ENCODE measurements around the gene RSPO4.

DNA sequence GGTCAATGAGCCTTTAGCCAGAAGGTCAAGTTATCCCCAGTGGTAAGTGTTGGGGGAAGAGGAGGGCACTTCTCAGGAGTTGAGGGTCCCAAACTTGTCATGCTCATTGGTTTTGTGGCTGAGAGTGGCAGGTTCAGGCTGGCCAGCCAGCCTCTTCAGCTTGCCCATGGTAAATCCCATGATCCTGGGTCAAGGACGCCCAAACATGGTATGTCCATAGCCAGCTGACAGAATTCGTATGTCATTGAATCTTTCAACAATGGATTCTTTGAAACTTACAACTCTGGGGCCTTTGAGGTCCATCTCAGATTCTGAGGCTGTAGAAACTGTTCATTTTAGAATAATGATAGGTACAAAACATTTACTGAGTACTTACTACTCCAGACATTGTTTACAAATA is 36.1 kb upstream of the RSPO4 start:
- TF ChIP-seq, protein P1, sequence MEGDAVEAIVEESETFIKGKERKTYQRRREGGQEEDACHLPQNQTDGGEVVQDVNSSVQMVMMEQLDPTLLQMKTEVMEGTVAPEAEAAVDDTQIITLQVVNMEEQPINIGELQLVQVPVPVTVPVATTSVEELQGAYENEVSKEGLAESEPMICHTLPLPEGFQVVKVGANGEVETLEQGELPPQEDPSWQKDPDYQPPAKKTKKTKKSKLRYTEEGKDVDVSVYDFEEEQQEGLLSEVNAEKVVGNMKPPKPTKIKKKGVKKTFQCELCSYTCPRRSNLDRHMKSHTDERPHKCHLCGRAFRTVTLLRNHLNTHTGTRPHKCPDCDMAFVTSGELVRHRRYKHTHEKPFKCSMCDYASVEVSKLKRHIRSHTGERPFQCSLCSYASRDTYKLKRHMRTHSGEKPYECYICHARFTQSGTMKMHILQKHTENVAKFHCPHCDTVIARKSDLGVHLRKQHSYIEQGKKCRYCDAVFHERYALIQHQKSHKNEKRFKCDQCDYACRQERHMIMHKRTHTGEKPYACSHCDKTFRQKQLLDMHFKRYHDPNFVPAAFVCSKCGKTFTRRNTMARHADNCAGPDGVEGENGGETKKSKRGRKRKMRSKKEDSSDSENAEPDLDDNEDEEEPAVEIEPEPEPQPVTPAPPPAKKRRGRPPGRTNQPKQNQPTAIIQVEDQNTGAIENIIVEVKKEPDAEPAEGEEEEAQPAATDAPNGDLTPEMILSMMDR (IDR thresholded peaks at IDR 0.05; ENCODE audit: borderline replicate concordance, extremely low read depth, low read length, poor library complexity, severe bottlenecking), result no peak
- no peak for TF ChIP-seq EZH2 (IDR thresholded peaks at IDR 0.05; ENCODE audit: borderline replicate concordance, low read depth, low read length, severe bottlenecking)

All from DND-41 (cell line).